CD1c-positive myeloid dendritic cell (primary cell): ENCODE measurements around the gene AP1G2.

Experiments used
- DNase-seq: peaks from one replicate; pipeline ENCODE4 v3.0.0-alpha.2; 2016; ENCODE audit errors: extremely low spot score

The AP1G2 gene

DNA sequence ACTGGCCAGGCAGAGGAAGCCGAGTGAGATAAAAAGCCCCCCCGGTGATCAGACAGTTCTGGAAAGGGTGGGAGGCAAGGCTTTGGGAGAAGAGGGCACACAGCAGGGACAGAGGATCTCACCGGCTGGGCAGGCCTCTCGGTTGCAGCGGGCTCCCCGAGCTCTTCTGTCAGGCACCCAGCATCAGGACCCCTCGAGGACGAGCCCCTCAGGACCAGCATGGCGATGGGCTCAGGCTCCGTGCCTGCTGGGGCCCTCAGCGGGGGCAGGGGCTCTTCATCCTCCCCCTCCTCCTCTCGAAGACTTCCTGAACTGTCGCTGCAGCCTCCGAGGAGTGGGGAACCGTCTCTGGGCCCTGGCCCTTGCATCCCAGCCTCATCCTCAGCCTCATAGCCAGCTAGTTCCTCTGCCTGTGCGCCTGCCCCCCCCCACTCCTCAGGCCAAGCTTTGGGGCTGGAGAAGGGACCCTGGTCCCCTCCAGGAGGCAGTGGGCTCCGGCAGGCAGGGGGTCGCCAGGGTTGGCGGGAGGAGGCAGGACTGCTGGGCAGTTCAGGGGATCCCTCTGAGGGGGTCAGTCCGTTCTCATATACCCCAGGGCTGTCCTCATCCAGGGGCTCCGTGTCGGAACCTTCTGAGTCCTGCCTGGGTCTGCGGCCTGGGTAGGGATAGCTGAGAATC lies 3.4 kb upstream of the AP1G2 start:
- DNase-seq, result no peak

DNA sequence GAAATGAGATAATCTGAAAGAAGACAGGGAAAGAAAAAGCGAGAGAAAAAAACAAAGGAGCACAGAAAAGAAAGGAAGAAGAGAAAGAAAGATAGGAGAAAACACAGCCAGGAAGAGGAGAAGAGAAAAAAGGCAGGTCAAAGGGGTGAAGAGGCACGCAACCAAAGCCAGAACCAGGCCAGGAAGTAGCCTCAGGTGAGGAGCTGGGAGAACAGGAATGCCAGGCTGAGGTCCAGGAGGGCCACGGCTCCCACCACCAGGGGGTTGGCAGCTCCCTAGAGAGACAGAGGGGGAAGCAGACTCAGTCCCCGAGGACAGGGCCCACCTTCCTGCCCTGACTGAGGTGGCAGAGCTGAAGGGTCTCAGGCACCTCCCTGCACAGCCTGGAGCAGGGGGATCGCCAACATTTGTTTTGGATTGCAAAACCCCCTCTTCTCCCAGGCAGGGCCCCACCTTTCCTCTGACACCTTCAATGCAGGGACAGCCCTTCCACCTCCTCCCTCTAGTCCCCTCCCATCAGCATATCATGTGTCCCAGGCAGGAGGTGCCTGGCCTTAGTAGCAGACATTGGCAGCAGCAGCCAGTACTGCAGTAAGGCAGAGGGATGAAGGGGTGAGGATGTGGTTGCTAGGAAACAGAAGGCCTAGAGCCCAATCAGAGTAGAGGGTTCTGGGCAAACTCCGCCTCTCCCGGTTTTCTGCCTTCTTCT lies 2.0 kb upstream of the AP1G2 start:
- no peak for DNase-seq

DNA sequence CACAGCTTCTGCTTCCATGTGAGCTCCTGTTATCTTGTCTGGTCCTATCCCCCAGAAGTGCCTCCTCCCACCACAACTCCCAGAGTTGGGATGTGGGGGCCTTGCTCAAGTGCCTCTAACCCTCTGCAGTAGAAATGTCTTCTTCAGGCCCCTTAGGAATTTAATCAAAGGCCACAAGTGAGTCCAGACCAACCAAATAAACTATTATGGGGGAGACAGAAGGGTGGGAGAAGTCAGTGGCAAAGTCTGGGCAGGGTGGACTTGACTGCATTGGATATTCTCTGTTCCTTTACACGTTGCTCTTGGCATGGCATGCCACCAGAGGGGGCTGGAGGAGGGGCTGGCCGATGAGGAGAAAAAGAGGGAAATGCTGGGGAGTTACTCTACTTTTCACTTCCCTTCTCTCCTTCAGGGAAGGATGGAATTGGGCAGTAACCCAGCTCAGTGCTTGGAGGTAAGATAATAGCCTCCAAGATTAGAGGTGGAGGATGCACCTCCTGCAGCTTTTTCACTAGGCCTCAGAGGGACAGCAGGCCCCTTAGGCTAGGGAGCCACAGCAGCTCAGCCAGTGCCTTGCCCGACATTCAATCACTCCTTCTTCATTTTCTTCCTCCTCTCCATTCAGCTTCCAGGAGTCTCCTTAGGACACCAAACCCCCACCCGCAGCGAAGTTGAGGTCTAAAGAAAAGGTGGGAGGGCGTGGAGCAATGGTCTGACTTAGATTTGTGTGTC lies 1.2 kb upstream of the AP1G2 start:
- peak; percentile 74 for DNase-seq

GRCh38 chr14:23568021-23568599 lies 519 bp upstream of the AP1G2 start:
- DNase-seq, result no peak

DNA sequence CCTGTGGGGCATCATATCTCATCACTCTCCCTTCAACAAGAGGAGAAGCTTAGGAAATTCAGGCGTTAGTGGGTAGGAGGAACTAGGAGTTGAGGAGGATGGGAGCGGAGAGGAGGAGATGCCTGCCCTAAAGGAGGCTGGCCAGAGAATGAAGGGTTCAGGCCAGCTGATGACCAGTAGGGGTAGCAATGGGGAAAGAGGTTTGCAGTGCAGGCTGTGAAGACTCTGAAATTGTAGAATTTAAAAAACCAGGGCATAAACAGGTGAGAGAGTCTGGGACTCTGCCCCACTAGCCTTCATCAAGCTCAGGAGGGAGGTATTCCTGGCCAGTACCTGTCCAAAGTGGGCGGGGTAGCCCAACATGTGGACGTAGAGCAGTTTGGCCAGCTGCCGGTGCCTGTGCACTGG lies 809 bp downstream of the AP1G2 start:
- peak; percentile 5 for DNase-seq

DNA sequence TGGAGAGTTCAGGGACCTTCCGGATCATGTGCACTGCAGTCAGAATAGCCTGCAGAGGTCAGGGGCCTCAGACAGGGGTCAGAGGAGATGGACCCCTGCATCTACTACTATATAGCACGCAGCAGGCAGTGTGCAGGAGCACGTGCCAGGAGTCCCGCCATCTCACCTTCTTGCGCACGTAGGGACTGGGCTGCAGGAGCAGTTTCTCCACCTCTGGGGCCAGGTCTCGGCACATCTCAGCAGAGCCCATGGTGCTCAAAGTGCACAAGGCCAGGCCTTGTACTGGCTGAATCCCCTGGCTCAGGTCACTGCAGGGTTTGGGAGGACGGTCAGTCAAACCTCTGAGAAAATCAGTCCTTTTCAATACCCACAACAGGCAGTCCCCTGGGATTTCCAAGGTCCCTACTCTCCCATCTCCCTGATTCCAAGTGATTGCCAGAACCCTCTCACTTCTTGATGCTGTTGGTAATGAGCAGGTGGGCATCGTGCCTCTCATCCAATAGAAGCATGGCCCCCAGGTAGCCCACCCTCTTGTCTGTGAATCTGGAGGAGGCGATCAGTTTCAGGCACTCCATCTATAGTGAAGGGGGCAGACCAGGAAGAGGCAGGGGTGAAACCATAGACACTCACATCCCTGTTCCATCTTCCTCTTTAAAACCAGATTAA lies 1.3 kb downstream of the AP1G2 start:
- DNase-seq, result no peak

DNA sequence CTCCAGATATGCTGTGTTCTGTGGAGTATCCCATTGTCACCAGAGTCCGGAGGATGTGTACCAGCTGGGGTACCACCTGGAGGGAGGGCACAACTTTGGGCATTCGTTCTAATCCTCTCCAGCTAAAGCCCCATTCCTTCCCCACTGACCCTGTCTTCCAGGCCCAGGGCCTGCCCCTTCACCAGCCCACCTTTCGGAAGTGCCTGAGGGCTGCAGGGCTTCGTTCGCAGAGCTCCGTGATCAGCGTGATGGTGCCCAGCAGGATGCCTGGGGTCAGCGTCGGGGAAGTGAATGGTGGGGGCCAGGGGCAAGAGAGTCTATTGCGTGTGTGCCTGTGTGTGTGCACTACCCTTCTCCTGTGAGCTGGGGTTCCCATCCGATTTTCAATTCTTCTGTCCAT lies 2.0 kb downstream of the AP1G2 start:
- DNase-seq, result no peak

- no peak for DNase-seq
Observed at GRCh38 chr14:23564876-23565275, 2.7 kb downstream of the AP1G2 start.

GRCh38 chr14:23564181-23564812 lies 3.3 kb downstream of the AP1G2 start:
- DNase-seq, result no peak

- DNase-seq, result no peak
Observed at GRCh38 chr14:23563473-23564180, 4.0 kb downstream of the AP1G2 start.

DNA sequence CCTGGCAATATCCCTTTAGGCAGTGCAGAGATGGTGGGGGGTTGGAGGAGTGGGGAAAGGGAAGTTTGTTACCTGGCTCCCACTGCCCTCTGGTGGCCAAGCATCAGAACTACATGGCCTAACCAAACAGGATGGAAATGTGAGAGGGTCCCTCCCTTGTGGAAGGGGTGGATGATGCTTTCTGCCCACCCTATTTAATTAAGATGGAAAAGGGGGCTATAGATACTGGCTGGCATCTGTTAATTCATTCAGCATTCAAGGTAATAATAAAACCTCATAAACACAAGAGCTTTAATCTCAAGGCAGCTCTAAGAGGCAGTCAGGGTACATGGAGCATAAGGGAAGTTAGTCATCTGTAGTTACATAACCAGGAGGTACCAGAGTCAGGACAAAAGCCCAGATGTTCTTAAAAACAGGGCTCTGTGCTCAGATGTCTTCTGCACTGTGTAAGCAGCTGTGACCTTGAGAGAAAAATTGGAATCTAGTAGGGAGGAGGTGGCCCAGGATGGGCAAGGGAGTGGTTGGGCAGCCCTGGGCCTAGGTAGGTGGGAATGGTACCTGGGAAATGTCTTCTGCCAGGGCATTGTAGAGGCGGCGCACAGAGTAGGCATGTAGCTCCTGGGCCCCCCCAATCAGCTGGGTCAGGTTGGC lies 4.6 kb downstream of the AP1G2 start:
- DNase-seq, result peak; percentile 65

GRCh38 chr14:23561873-23562821 lies 5.4 kb downstream of the AP1G2 start:
- DNase-seq, result no peak

- DNase-seq, result no peak
Observed at GRCh38 chr14:23561259-23561658, 6.3 kb downstream of the AP1G2 start.

DNA sequence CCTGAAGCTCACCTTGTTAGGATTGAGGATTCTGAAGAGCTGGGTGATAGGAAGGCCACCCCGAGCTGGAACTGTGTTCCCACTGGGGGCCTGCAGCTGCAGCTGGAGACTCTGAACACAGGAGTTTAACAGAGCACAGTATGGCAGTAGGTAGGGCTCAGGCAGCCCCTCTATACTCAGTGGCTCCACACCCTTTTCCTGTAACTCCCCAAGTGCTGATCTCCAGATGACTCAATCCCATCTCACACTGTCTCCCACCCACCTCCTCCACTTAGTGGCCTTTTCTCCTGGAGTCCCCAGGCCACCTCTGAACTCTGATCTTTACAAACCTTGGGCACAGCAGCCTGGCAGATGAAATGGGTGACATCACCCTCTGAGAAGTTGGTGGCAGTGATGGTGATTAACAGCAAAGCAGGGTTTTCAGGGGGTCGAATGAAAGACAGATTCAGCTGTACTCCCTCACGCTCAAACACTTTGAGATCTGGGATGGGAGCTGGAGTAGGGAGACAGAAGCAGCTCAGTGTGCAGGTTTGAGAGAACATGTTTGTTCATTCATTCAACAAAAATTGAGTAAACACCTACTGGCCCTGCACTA lies 7.6 kb downstream of the AP1G2 start:
- DNase-seq, result no peak

GRCh38 chr14:23559010-23559925 lies 8.3 kb downstream of the AP1G2 start:
- peak; percentile 64 for DNase-seq

- DNase-seq, result no peak
Observed at GRCh38 chr14:23558346-23559009, 9.1 kb downstream of the AP1G2 start.

DNA sequence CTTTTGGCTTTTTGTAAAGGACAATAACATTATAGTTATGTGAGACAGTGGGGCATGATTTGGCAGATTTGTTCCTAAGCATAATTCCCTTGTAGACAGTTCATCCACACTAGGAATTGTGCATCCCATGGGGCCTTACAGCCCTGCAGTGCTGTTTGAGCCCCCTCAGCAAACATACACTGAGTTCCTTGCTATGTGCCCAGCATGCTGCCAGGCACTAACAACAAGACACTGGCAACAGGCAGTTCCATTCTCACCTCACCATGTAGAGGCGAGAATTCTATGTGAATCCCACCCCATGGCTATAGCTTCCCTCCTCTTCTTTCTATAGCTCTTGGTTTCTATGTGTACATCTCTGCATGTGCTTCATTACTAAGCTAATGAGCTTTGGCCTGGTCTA lies 9.6 kb downstream of the AP1G2 start:
- DNase-seq, result no peak
